HEK293T (cell line): Measurements from ENCODE around the gene FMOD.

Experiments
- ELF4 ChIP-seq: fragments of 450-650 bp; IDR thresholded peaks from 2 replicates; pipeline ENCODE4 v1.6.1; 2017; ENCODE audit warnings: antibody characterized with exemption
- FOXM1 ChIP-seq: fragments of 450-650 bp; IDR thresholded peaks from 2 replicates; pipeline ENCODE4 v1.6.1; 2017; ENCODE audit warnings: mild to moderate bottlenecking, borderline replicate concordance

DNA sequence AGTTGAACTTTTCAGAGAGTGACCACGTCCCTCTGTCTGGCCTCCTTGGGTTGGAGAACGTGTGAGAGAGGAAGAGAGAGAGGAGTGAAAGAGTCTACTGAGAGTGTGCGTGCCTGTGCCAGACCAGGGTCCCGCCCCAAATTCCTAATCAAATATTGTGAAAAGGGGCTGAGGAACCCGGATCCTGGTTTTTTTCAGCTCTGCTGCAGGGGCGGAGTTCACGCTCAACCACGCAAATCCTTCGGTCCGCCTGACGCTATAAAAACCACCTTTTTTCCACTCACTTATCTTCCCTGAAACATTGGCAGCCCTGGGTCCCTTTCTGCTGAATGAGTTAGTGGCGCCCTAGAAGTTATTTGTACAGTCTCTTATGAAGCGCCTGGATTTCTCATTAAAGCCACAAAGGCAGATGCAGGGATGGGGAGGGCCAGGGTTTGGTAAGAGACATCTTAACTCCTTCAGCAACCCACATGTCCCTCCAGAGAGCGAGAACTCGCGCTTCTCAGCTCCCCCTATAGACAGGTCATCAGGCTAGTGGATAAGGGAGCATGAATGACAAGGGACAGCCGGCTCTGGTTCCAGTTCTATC is at the start of gene FMOD:
- TF ChIP-seq FOXM1 (no peak), ELF4 (no peak)
